ENCODE results near the gene PTPRA.

The PTPRA gene

GRCh38 chr20:2922957-2923356 is 49.7 kb downstream of the PTPRA start:
- H3K4me3 ChIP-seq (ENCODE audit: extremely low read depth, insufficient read depth, low read length, poor library complexity, severe bottlenecking) = no peak overlapping the region
- no peaks in the 10 kb centered on the region for H3K9me3 ChIP-seq (ENCODE audit: control insufficient read depth, low read length)
- H3K36me3 ChIP-seq (ENCODE audit: control insufficient read depth, insufficient read depth, low read length) = peaks cover 36% of the 10 kb centered on the region
- H3K4me1 ChIP-seq (ENCODE audit: control insufficient read depth, insufficient read depth, low read length, poor library complexity, severe bottlenecking) = no peaks in the 10 kb centered on the region
- no peak overlapping the region for H3K27ac ChIP-seq (ENCODE audit: low read depth, low read length, severe bottlenecking)

- H3K27ac ChIP-seq (ENCODE audit: low read depth, low read length, severe bottlenecking) = no peak overlapping the region
- H3K4me3 ChIP-seq (ENCODE audit: extremely low read depth, insufficient read depth, low read length, poor library complexity, severe bottlenecking) = no peak overlapping the region
- WGBS, 2 experiments (ENCODE audit: insufficient coverage in 2 of 2) = no CpG with 5 or more reads among the region's 1 CpG
- peaks cover 36% of the 10 kb centered on the region for H3K36me3 ChIP-seq (ENCODE audit: control insufficient read depth, insufficient read depth, low read length)
- H3K4me1 ChIP-seq (ENCODE audit: control insufficient read depth, insufficient read depth, low read length, poor library complexity, severe bottlenecking) = no peaks in the 10 kb centered on the region
- no peaks in the 10 kb centered on the region for H3K9me3 ChIP-seq (ENCODE audit: control insufficient read depth, low read length)
Measured at GRCh38 chr20:2930538-2930937, 57.3 kb downstream of the PTPRA start.

GRCh38 chr20:2932498-2932897 is 59.2 kb downstream of the PTPRA start:
- H3K36me3 ChIP-seq (ENCODE audit: control insufficient read depth, insufficient read depth, low read length) = peaks cover 26% of the 10 kb centered on the region
- no peaks in the 10 kb centered on the region for H3K9me3 ChIP-seq (ENCODE audit: control insufficient read depth, low read length)
- H3K27ac ChIP-seq (ENCODE audit: low read depth, low read length, severe bottlenecking) = no peak overlapping the region
- no peak overlapping the region for H3K4me3 ChIP-seq (ENCODE audit: extremely low read depth, insufficient read depth, low read length, poor library complexity, severe bottlenecking)
- no peaks in the 10 kb centered on the region for H3K4me1 ChIP-seq (ENCODE audit: control insufficient read depth, insufficient read depth, low read length, poor library complexity, severe bottlenecking)

- peaks cover 4% of the 10 kb centered on the region for H3K36me3 ChIP-seq (ENCODE audit: control insufficient read depth, insufficient read depth, low read length)
- no peaks in the 10 kb centered on the region for H3K9me3 ChIP-seq (ENCODE audit: control insufficient read depth, low read length)
- no peak overlapping the region for H3K27ac ChIP-seq (ENCODE audit: low read depth, low read length, severe bottlenecking)
- WGBS, 2 experiments (ENCODE audit: insufficient coverage in 2 of 2) = 100% methylated on average over 1 to 3 of the region's 5 CpGs
- no peak overlapping the region for H3K4me3 ChIP-seq (ENCODE audit: extremely low read depth, insufficient read depth, low read length, poor library complexity, severe bottlenecking)
- H3K4me1 ChIP-seq (ENCODE audit: control insufficient read depth, insufficient read depth, low read length, poor library complexity, severe bottlenecking) = no peaks in the 10 kb centered on the region
Measured at GRCh38 chr20:2937902-2938301, 64.6 kb downstream of the PTPRA start.

GRCh38 chr20:2942439-2942838 is 69.2 kb downstream of the PTPRA start:
- Histone ChIP-seq H3K36me3 (ENCODE audit: control insufficient read depth, insufficient read depth, low read length) (peaks cover 8% of the 10 kb centered on the region), H3K4me1 (ENCODE audit: control insufficient read depth, insufficient read depth, low read length, poor library complexity, severe bottlenecking) (peaks cover 2% of the 10 kb centered on the region), H3K9me3 (ENCODE audit: control insufficient read depth, low read length) (no peaks in the 10 kb centered on the region), H3K4me3 (ENCODE audit: extremely low read depth, insufficient read depth, low read length, poor library complexity, severe bottlenecking) (no peak overlapping the region), H3K27ac (ENCODE audit: low read depth, low read length, severe bottlenecking) (no peak overlapping the region)

GRCh38 chr20:2946988-2947961 is 74.0 kb downstream of the PTPRA start:
- H3K4me3 ChIP-seq (ENCODE audit: extremely low read depth, insufficient read depth, low read length, poor library complexity, severe bottlenecking) = no peak overlapping the region
- peak overlapping the region; percentile 76 for H3K27ac ChIP-seq (ENCODE audit: low read depth, low read length, severe bottlenecking)
- H3K4me1 ChIP-seq (ENCODE audit: control insufficient read depth, insufficient read depth, low read length, poor library complexity, severe bottlenecking) = peaks cover 5% of the 10 kb centered on the region
- H3K9me3 ChIP-seq (ENCODE audit: control insufficient read depth, low read length) = no peaks in the 10 kb centered on the region
- WGBS, 2 experiments (ENCODE audit: insufficient coverage in 2 of 2) = 64 to 75% methylated on average over 1 to 3 of the region's 5 CpGs
- H3K36me3 ChIP-seq (ENCODE audit: control insufficient read depth, insufficient read depth, low read length) = peaks cover 25% of the 10 kb centered on the region

- WGBS, 2 experiments (ENCODE audit: insufficient coverage in 2 of 2) = no CpG with 5 or more reads among the region's 1 CpG
- peaks cover 5% of the 10 kb centered on the region for H3K4me1 ChIP-seq (ENCODE audit: control insufficient read depth, insufficient read depth, low read length, poor library complexity, severe bottlenecking)
Measured at GRCh38 chr20:2948968-2949367, 75.7 kb downstream of the PTPRA start.

GRCh38 chr20:2952766-2953165 is 79.5 kb downstream of the PTPRA start:
- H3K36me3 ChIP-seq (ENCODE audit: control insufficient read depth, insufficient read depth, low read length) = peaks cover 18% of the 10 kb centered on the region
- no CpG with 5 or more reads among the region's 1 CpG for WGBS, 2 experiments (ENCODE audit: insufficient coverage in 2 of 2)
- no peak overlapping the region for H3K27ac ChIP-seq (ENCODE audit: low read depth, low read length, severe bottlenecking)
- H3K4me3 ChIP-seq (ENCODE audit: extremely low read depth, insufficient read depth, low read length, poor library complexity, severe bottlenecking) = no peak overlapping the region
- no peaks in the 10 kb centered on the region for H3K9me3 ChIP-seq (ENCODE audit: control insufficient read depth, low read length)
- H3K4me1 ChIP-seq (ENCODE audit: control insufficient read depth, insufficient read depth, low read length, poor library complexity, severe bottlenecking) = no peaks in the 10 kb centered on the region

More at GRCh38 chr20:2948968-2949367, 75.7 kb downstream of the PTPRA start:
- Histone ChIP-seq H3K27ac (ENCODE audit: low read depth, low read length, severe bottlenecking) (no peak overlapping the region), H3K4me3 (ENCODE audit: extremely low read depth, insufficient read depth, low read length, poor library complexity, severe bottlenecking) (no peak overlapping the region), H3K36me3 (ENCODE audit: control insufficient read depth, insufficient read depth, low read length) (peaks cover 21% of the 10 kb centered on the region), H3K9me3 (ENCODE audit: control insufficient read depth, low read length) (no peaks in the 10 kb centered on the region)

GRCh38 chr20:2955257-2955970 is 82.1 kb downstream of the PTPRA start:
- no peak overlapping the region for H3K27ac ChIP-seq (ENCODE audit: low read depth, low read length, severe bottlenecking)
- no peak overlapping the region for H3K4me3 ChIP-seq (ENCODE audit: extremely low read depth, insufficient read depth, low read length, poor library complexity, severe bottlenecking)
- no peaks in the 10 kb centered on the region for H3K9me3 ChIP-seq (ENCODE audit: control insufficient read depth, low read length)
- H3K36me3 ChIP-seq (ENCODE audit: control insufficient read depth, insufficient read depth, low read length) = peaks cover 22% of the 10 kb centered on the region
- no peaks in the 10 kb centered on the region for H3K4me1 ChIP-seq (ENCODE audit: control insufficient read depth, insufficient read depth, low read length, poor library complexity, severe bottlenecking)

GRCh38 chr20:2956480-2956879 is 83.2 kb downstream of the PTPRA start:
- Histone ChIP-seq H3K27ac (ENCODE audit: low read depth, low read length, severe bottlenecking) (no peak overlapping the region), H3K36me3 (ENCODE audit: control insufficient read depth, insufficient read depth, low read length) (peaks cover 19% of the 10 kb centered on the region), H3K9me3 (ENCODE audit: control insufficient read depth, low read length) (no peaks in the 10 kb centered on the region), H3K4me3 (ENCODE audit: extremely low read depth, insufficient read depth, low read length, poor library complexity, severe bottlenecking) (no peak overlapping the region), H3K4me1 (ENCODE audit: control insufficient read depth, insufficient read depth, low read length, poor library complexity, severe bottlenecking) (no peaks in the 10 kb centered on the region)
- no CpG with 5 or more reads among the region's 2 CpGs for WGBS, 2 experiments (ENCODE audit: insufficient coverage in 2 of 2)

- WGBS, 2 experiments (ENCODE audit: insufficient coverage in 2 of 2) = 63 to 91% methylated on average over 1 of the region's 3 CpGs
- no peak overlapping the region for H3K27ac ChIP-seq (ENCODE audit: low read depth, low read length, severe bottlenecking)
- peaks cover 53% of the 10 kb centered on the region for H3K36me3 ChIP-seq (ENCODE audit: control insufficient read depth, insufficient read depth, low read length)
- no peaks in the 10 kb centered on the region for H3K4me1 ChIP-seq (ENCODE audit: control insufficient read depth, insufficient read depth, low read length, poor library complexity, severe bottlenecking)
- H3K4me3 ChIP-seq (ENCODE audit: extremely low read depth, insufficient read depth, low read length, poor library complexity, severe bottlenecking) = no peak overlapping the region
- H3K9me3 ChIP-seq (ENCODE audit: control insufficient read depth, low read length) = no peaks in the 10 kb centered on the region
Measured at GRCh38 chr20:2967841-2968240, 94.6 kb downstream of the PTPRA start.

Measured in mesodermal cell (in vitro differentiated cells).